Kidney glomerular epithelial cell (primary cell): ENCODE data around the gene NRARP.

Experiments
- DNase-seq: peaks from one replicate; lab custom pipeline; 2025; lab: John Stamatoyannopoulos, UW

NRARP gene

GRCh38 chr9:137256856-137257255, 45.2 kb downstream of the NRARP start:
- no peak for DNase-seq

DNA sequence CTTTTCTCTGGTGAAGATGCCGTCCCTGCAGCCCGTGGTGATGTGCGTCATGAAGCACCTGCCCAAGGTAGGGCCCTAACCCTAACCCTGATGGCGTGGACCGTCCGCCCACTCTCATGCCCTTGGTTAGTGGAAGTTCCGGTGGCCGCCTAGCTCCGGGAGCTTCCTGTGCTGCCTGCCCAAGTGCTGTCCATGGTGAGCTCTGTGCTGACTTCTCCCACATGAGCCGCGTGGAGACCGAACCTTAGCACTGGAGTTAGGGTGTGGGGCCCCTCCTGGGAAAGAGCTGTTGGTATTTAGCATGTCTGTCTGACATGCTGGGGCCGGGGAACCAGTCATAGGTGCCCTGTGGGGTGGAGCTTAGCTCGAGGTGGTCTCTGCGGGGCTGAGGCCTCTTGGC, 45.7 kb downstream of the NRARP start:
- no peak for DNase-seq

DNA sequence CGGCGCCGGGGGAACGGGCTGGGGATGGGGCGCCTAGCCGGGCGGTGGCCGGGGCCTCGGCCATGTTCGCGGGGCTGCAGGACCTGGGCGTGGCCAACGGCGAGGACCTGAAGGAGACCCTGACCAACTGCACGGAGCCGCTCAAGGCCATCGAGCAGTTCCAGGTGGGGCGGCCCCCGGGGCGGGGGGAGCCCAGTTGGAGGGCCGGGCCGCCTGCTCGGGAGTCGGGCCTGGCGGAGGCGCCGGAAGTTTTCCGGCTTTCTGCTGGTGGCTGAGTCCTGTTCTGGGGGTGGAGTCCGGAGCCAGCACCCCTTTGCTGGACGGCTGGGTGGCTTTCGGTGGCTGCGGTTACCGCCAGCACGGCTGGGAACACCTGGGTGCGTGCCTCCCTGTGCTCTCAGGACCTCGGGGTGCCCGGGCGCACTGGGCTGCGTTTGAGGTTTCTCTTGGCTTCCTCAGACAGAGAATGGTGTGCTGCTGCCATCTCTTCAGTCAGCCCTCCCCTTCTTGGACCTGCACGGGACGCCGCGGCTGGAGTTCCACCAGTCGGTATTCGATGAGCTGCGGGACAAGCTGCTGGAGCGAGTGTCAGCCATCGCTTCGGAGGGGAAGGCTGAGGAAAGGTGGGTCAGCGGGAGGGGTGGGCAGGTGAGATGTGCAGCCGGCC, 46.5 kb downstream of the NRARP start:
- DNase-seq: peak; percentile 65

DNA sequence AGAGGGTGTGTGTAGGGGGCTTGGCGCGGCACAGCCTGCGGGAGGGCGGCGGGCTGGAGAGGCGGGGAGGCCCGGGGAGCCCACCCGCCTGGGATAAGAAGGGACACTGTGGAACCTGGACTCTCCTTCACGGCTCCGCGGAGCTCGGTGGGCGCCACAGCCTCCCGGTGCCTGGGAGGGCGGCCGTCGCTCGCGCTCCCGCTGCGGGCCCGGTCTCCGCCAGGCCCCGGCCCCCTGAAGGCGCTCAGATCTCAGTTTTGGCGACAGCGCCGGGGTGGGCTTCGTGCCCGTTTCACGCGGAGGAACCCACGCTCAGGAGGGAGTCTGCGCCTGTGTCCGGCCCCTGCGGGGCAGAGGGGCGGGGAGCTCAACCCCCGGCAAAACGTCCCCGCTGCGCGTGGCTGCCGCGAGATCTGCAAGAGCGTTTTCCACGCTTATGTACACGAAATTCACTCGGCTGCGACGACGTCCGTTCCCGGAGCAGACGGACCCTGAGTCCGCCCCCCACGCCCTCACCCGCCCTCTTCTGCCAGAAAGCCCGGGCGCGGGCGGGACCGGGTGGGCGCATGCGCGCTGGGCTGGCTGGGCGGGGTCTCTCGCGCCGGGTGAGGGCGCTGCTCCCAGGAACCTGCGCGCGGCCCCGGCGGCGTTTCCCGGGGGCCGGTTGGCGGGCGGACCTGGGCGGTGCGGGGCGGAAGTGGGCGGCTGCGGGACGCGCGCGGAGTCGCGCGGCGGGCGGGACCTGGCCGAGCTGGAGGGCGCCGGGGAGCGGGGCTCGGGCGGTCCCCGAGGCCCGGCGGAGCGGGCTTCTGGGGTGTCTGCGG, 47.2 kb downstream of the NRARP start, which contains the start of gene NELFB:
TSS of gene NELFB (plus strand) at position 704 of the 824 bp plus-strand sequence.
- peak; percentile 76 for DNase-seq

- DNase-seq: no peak
These were observed 48.1 kb downstream of the NRARP start for GRCh38 chr9:137253717-137254623.

DNA sequence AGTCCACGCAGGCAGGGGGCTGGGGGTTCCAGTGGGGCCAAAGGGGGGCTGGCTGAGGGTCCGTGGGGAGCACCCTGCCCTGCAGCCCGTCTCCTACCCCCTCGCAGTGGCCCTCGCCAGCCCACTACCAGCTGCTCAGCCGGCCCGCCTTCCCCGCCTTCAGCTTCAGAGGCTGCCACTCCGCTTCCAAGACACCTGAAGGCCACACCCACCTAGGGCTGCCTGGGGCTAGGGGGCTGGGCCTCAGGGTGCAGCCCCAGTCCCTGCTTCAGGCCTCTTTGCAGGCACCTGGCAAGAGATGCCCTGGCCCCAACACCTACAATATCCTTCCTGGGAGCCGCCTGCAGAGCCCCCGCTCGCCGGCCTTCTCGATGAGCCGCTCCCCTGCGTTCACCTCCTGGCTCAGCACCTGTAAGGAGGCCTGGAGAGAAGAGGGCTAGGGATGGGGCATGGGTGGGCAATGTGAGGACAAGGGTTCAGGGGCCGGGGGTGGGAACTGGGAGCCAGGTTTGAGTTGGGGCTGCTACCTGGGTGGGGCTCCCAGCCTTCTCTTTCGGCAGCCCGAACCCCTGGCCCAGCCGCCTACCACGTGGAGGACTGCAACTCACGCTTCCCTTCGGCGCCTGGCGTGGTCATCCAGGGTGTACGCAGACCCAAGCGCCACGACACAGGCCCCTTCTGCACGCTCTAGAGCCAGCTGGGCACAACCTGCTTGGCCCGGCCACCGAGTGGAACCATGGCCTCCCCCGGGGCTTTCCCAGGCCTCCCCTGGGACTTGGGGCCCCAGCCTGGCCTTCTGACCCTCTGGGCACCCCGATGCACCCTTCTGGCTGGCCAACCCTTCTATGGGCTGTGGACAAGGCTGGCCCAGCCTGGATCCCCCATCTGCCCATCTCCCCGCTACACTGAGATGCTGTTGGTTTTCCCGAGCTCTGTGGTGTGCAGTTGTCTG, 49.2 kb downstream of the NRARP start:
- DNase-seq: no peak

- no peak for DNase-seq
These were observed 50.4 kb downstream of the NRARP start for GRCh38 chr9:137251490-137252268.

GRCh38 chr9:137251194-137251461, 50.9 kb downstream of the NRARP start, which contains the start of gene STPG3:
Gene STPG3 (plus strand): TSS chr9:137251286. CDS start chr9:137251287, 1 bp downstream.
- DNase-seq: no peak

GRCh38 chr9:137250329-137251193, 51.5 kb downstream of the NRARP start:
- no peak for DNase-seq
